Activated CD4-positive, alpha-beta T cell treated with anti-CD3 and anti-CD28 coated beads, Interleukin-2, amount 10 ng/mL, durations not matched to agents 7 days and 5 days (primary cell): ENCODE results near the gene CUL4A. TPM values are rescaled to one million over a fixed set of nuclear protein-coding genes. Genes with fewer than 3 reads are reported as not detected.

Experiments used
- CTCF ChIA-PET: fragments of 350-600 bp; sonication (Branson Sonifier 250); formaldehyde crosslinking; loops from one replicate; lab custom pipeline; 2021; ENCODE audit warnings: antibody characterized with exemption; lab: Charles Lee
- POLR2A ChIA-PET: fragments of 350-600 bp; sonication (Branson Sonifier 250); formaldehyde crosslinking; loops from one replicate; lab custom pipeline; 2021; ENCODE audit warnings: antibody characterized with exemption; lab: Charles Lee
- DNase-seq: peaks from one replicate; pipeline ENCODE4 v3.0.0-alpha.2; 2020
- H3K27ac Mint-ChIP-seq: one replicate; pipeline ENCODE4 v1.8.0; 2021; ENCODE audit warnings: mild to moderate bottlenecking, moderate library complexity, mixed read lengths
- H3K27me3 Mint-ChIP-seq: one replicate; pipeline ENCODE4 v1.8.0; 2021; ENCODE audit warnings: mixed read lengths
- H3K36me3 Mint-ChIP-seq: one replicate; pipeline ENCODE4 v1.8.0; 2021; ENCODE audit warnings: low read depth, mixed read lengths
- H3K4me1 Mint-ChIP-seq: one replicate; pipeline ENCODE4 v1.8.0; 2021; ENCODE audit warnings: mixed read lengths
- H3K4me3 Mint-ChIP-seq: one replicate; pipeline ENCODE4 v1.8.0; 2021; ENCODE audit warnings: mild to moderate bottlenecking, moderate library complexity, mixed read lengths
- H3K9me3 Mint-ChIP-seq: one replicate; pipeline ENCODE4 v1.8.0; 2021; ENCODE audit warnings: mixed read lengths
- total RNA-seq, 2 experiments: library from RNA; stranded (reverse); gene quantifications; one replicate each; pipeline ENCODE4 v1.2.3, GENCODE V29; 2021

CUL4A gene
- total RNA-seq, 2 experiments from 2014 or later: 81.2 to 84.6 TPM

- CTCF ChIA-PET: interaction anchor here (1.3 to 1.6 kb wide), 2 partner anchors 14 to 15 kb away, joined by 3 to 4 read pairs; no protein-coding TSS in a partner anchor
- POLR2A ChIA-PET: no interaction called here
- no peak for DNase-seq
- Mint-ChIP-seq H3K4me1 (peaks cover 20% of the 10 kb centered on the region), H3K27ac (no peak overlapping the region), H3K27me3 (no peaks in the 10 kb centered on the region), H3K4me3 (no peak overlapping the region), H3K36me3 (peaks cover 33% of the 10 kb centered on the region), H3K9me3 (no peaks in the 10 kb centered on the region)
Measured at GRCh38 chr13:113218586-113218985, 9.2 kb downstream of the CUL4A start.

GRCh38 chr13:113219256-113219940 is 10.0 kb downstream of the CUL4A start:
- Mint-ChIP-seq H3K27ac (no peak overlapping the region), H3K27me3 (no peaks in the 10 kb centered on the region), H3K36me3 (peaks cover 36% of the 10 kb centered on the region), H3K4me3 (no peak overlapping the region), H3K9me3 (no peaks in the 10 kb centered on the region), H3K4me1 (peaks cover 13% of the 10 kb centered on the region)
- ChIA-PET CTCF (interaction anchor here (1.3 to 1.6 kb wide), 2 partner anchors 13 to 15 kb away, joined by 3 to 4 read pairs; no protein-coding TSS in a partner anchor), POLR2A (no interaction called here)
- DNase-seq: no peak

GRCh38 chr13:113220141-113220598 is 10.8 kb downstream of the CUL4A start:
- no peak overlapping the region for H3K4me3 Mint-ChIP-seq
- H3K27ac Mint-ChIP-seq: no peak overlapping the region
- no peak for DNase-seq
- CTCF ChIA-PET: interaction anchor here (1.6 kb wide), 1 partner anchor 14 kb away, joined by 4 read pairs; no protein-coding TSS in a partner anchor
- H3K27me3 Mint-ChIP-seq: no peaks in the 10 kb centered on the region
- POLR2A ChIA-PET: no interaction called here
- peaks cover 13% of the 10 kb centered on the region for H3K4me1 Mint-ChIP-seq
- H3K9me3 Mint-ChIP-seq: no peaks in the 10 kb centered on the region
- H3K36me3 Mint-ChIP-seq: peaks cover 44% of the 10 kb centered on the region

GRCh38 chr13:113220877-113221276 is 11.5 kb downstream of the CUL4A start:
- no peak overlapping the region for H3K27ac Mint-ChIP-seq
- ChIA-PET CTCF (interaction anchor here (1.4 kb wide), 1 partner anchor 11 kb away, joined by 3 read pairs; the partner anchor contains the start of gene CUL4A), POLR2A (no interaction called here)
- H3K9me3 Mint-ChIP-seq: no peaks in the 10 kb centered on the region
- H3K4me3 Mint-ChIP-seq: no peak overlapping the region
- DNase-seq: peak; percentile 21
- no peaks in the 10 kb centered on the region for H3K27me3 Mint-ChIP-seq
- H3K36me3 Mint-ChIP-seq: peaks cover 48% of the 10 kb centered on the region
- peaks cover 13% of the 10 kb centered on the region for H3K4me1 Mint-ChIP-seq

GRCh38 chr13:113223070-113223469 is 13.7 kb downstream of the CUL4A start:
- Mint-ChIP-seq H3K27me3 (no peaks in the 10 kb centered on the region), H3K4me1 (peaks cover 10% of the 10 kb centered on the region), H3K9me3 (no peaks in the 10 kb centered on the region), H3K36me3 (peaks cover 60% of the 10 kb centered on the region), H3K27ac (no peak overlapping the region), H3K4me3 (no peak overlapping the region)
- POLR2A ChIA-PET: no interaction called here
- DNase-seq: no peak
- CTCF ChIA-PET: no interaction called here

GRCh38 chr13:113224486-113224885 is 15.1 kb downstream of the CUL4A start:
- Mint-ChIP-seq H3K9me3 (no peaks in the 10 kb centered on the region), H3K27me3 (no peaks in the 10 kb centered on the region), H3K27ac (peak overlapping the region; percentile 5), H3K4me1 (peaks cover 10% of the 10 kb centered on the region), H3K4me3 (no peak overlapping the region), H3K36me3 (peaks cover 64% of the 10 kb centered on the region)
- ChIA-PET CTCF (interaction anchor here (0.9 kb wide), 1 partner anchor 12 kb away, joined by 3 read pairs; no protein-coding TSS in a partner anchor), POLR2A (no interaction called here)
- DNase-seq: no peak

GRCh38 chr13:113225515-113225914 is 16.1 kb downstream of the CUL4A start:
- CTCF ChIA-PET: interaction anchor here (1.0 kb wide), 2 partner anchors 33 to 152 kb away, joined by 3 read pairs; no protein-coding TSS in a partner anchor
- no peaks in the 10 kb centered on the region for H3K27me3 Mint-ChIP-seq
- no peak overlapping the region for H3K27ac Mint-ChIP-seq
- peaks cover 10% of the 10 kb centered on the region for H3K4me1 Mint-ChIP-seq
- POLR2A ChIA-PET: no interaction called here
- DNase-seq: no peak
- peaks cover 63% of the 10 kb centered on the region for H3K36me3 Mint-ChIP-seq
- no peaks in the 10 kb centered on the region for H3K9me3 Mint-ChIP-seq
- H3K4me3 Mint-ChIP-seq: no peak overlapping the region

- CTCF ChIA-PET: interaction anchor here (0.6 to 1.4 kb wide), 3 partner anchors 14 to 704 kb away, joined by 3 to 5 read pairs (median 4); no protein-coding TSS in a partner anchor
- H3K36me3 Mint-ChIP-seq: peaks cover 61% of the 10 kb centered on the region
Measured at GRCh38 chr13:113226873-113227450, 17.5 kb downstream of the CUL4A start.

GRCh38 chr13:113229161-113229560 is 19.7 kb downstream of the CUL4A start:
- POLR2A ChIA-PET: no interaction called here
- CTCF ChIA-PET: interaction anchor here (0.6 kb wide), 1 partner anchor 429 kb away, joined by 6 read pairs; no protein-coding TSS in a partner anchor
- no peak overlapping the region for H3K27ac Mint-ChIP-seq
- no peaks in the 10 kb centered on the region for H3K9me3 Mint-ChIP-seq
- H3K27me3 Mint-ChIP-seq: no peaks in the 10 kb centered on the region
- H3K4me3 Mint-ChIP-seq: no peak overlapping the region
- no peak for DNase-seq
- H3K36me3 Mint-ChIP-seq: peaks cover 60% of the 10 kb centered on the region
- H3K4me1 Mint-ChIP-seq: no peaks in the 10 kb centered on the region

More at GRCh38 chr13:113226873-113227450, 17.5 kb downstream of the CUL4A start:
- DNase-seq: no peak
- POLR2A ChIA-PET: no interaction called here
- Mint-ChIP-seq H3K27ac (peak overlapping the region; percentile 65), H3K9me3 (no peaks in the 10 kb centered on the region), H3K4me1 (peaks cover 7% of the 10 kb centered on the region), H3K27me3 (no peaks in the 10 kb centered on the region), H3K4me3 (no peak overlapping the region)

- no peaks in the 10 kb centered on the region for H3K9me3 Mint-ChIP-seq
- H3K27ac Mint-ChIP-seq: no peak overlapping the region
- H3K4me3 Mint-ChIP-seq: no peak overlapping the region
- peaks cover 54% of the 10 kb centered on the region for H3K36me3 Mint-ChIP-seq
- POLR2A ChIA-PET: interaction anchor here (0.5 kb wide), 1 partner anchor 130 kb away, joined by 3 read pairs; no protein-coding TSS in a partner anchor
- CTCF ChIA-PET: interaction anchor here (0.6 kb wide), 1 partner anchor 429 kb away, joined by 6 read pairs; no protein-coding TSS in a partner anchor
- no peaks in the 10 kb centered on the region for H3K4me1 Mint-ChIP-seq
- H3K27me3 Mint-ChIP-seq: no peaks in the 10 kb centered on the region
- no peak for DNase-seq
Measured at GRCh38 chr13:113229791-113230190, 20.4 kb downstream of the CUL4A start.

- POLR2A ChIA-PET: no interaction called here
- H3K36me3 Mint-ChIP-seq: peaks cover 47% of the 10 kb centered on the region
Measured at GRCh38 chr13:113231306-113232207, 22.1 kb downstream of the CUL4A start.

More at GRCh38 chr13:113231306-113232207, 22.1 kb downstream of the CUL4A start:
- no peak for DNase-seq
- CTCF ChIA-PET: interaction anchor here (0.9 kb wide), 1 partner anchor 13 kb away, joined by 3 read pairs; no protein-coding TSS in a partner anchor
- no peaks in the 10 kb centered on the region for H3K9me3 Mint-ChIP-seq
- H3K4me1 Mint-ChIP-seq: no peaks in the 10 kb centered on the region
- H3K4me3 Mint-ChIP-seq: no peak overlapping the region
- peak overlapping the region; percentile 42 for H3K27ac Mint-ChIP-seq
- no peaks in the 10 kb centered on the region for H3K27me3 Mint-ChIP-seq
